ENCODE results near the gene PCDH7.

- TF ChIP-seq RAD21 (conservative IDR thresholded peaks at IDR 0.05) (no peak), EZH2 (IDR thresholded peaks at IDR 0.05; ENCODE audit: borderline replicate concordance, insufficient read depth, low read length, poor library complexity, severe bottlenecking) (no peak), SMC3 (conservative IDR thresholded peaks at IDR 0.05; ENCODE audit: poor library complexity) (no peak), MXI1 (conservative IDR thresholded peaks at IDR 0.05; ENCODE audit: poor library complexity, severe bottlenecking) (no peak), POLR2AphosphoS5 (IDR thresholded peaks at IDR 0.05) (no peak), CTCF (IDR thresholded peaks at IDR 0.05; ENCODE audit: poor library complexity, severe bottlenecking) (no peak), TAF1 (IDR thresholded peaks at IDR 0.05; ENCODE audit: low read depth) (no peak), REST (IDR thresholded peaks at IDR 0.05; ENCODE audit: borderline replicate concordance) (no peak), EP300 (conservative IDR thresholded peaks at IDR 0.05; ENCODE audit: poor library complexity, severe bottlenecking) (no peak)
Observed at GRCh38 chr4:30770812-30771211, 50.6 kb downstream of the PCDH7 start.
